ENCODE data around the gene ATP5F1B. TPM values are rescaled to one million over a fixed set of nuclear protein-coding genes. Genes with fewer than 3 reads are reported as not detected.

Gene ATP5F1B
- total RNA-seq, 1 experiment from 2014 or later = 1,051 TPM

GRCh38 chr12:56634242-56634836 is 11.4 kb downstream of the ATP5F1B start:
- Histone ChIP-seq H3K79me2 (ENCODE audit: insufficient read depth, low read length) (peaks cover 49% of the 10 kb centered on the region), H3K9me3 (ENCODE audit: control insufficient read depth in 1 of 2, insufficient read depth in 1 of 2, low read depth in 1 of 2, low read length in 2 of 2) (no peaks in the 10 kb centered on the region), H3K4me2 (ENCODE audit: low read length) (peak overlapping the region; percentile 98), H3K4me1 (ENCODE audit: control insufficient read depth in 1 of 2, insufficient read depth in 2 of 2, low read length in 2 of 2) (peaks cover 44 to 76% of the 10 kb centered on the region in 2 experiments), H3K27ac (ENCODE audit: low read depth, low read length) (peak overlapping the region; percentile 88), H3K4me3 (replicated peaks in 1 of 2; ENCODE audit: low read depth in 1 of 2, low read length in 2 of 2) (peak overlapping the region; percentile 80 to 93), H3K9ac (ENCODE audit: low read length) (peak overlapping the region; percentile 79), H2AFZ (ENCODE audit: low read depth, low read length, poor library complexity, severe bottlenecking) (no peak overlapping the region), H3K9me2 (ENCODE audit: insufficient read depth) (no peaks in the 10 kb centered on the region), H4K20me1 (ENCODE audit: insufficient read depth) (no peaks in the 10 kb centered on the region), H3K27me3 (ENCODE audit: insufficient read depth, low read length) (no peaks in the 10 kb centered on the region), H3K36me3 (ENCODE audit: control insufficient read depth in 1 of 2, insufficient read depth in 2 of 2, low read length in 2 of 2) (peaks cover 15 to 17% of the 10 kb centered on the region in 2 experiments)
- intact Hi-C loops (cut with micrococcal nuclease) = no loop called here
- no TSS peak for BruUV-seq (replicated peaks)
- TF ChIP-seq, protein P1, sequence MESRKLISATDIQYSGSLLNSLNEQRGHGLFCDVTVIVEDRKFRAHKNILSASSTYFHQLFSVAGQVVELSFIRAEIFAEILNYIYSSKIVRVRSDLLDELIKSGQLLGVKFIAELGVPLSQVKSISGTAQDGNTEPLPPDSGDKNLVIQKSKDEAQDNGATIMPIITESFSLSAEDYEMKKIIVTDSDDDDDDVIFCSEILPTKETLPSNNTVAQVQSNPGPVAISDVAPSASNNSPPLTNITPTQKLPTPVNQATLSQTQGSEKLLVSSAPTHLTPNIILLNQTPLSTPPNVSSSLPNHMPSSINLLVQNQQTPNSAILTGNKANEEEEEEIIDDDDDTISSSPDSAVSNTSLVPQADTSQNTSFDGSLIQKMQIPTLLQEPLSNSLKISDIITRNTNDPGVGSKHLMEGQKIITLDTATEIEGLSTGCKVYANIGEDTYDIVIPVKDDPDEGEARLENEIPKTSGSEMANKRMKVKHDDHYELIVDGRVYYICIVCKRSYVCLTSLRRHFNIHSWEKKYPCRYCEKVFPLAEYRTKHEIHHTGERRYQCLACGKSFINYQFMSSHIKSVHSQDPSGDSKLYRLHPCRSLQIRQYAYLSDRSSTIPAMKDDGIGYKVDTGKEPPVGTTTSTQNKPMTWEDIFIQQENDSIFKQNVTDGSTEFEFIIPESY (IDR thresholded peaks at IDR 0.05; ENCODE audit: extremely low read depth, insufficient replicate concordance, low read length) = no peak
- TF ChIP-seq FOSL1 (IDR thresholded peaks at IDR 0.05; ENCODE audit: low read depth) = no peak
- peak; percentile 4 for TF ChIP-seq YY1 (IDR thresholded peaks at IDR 0.05; ENCODE audit: extremely low read depth, insufficient replicate concordance, low read depth, low read length)
- TF ChIP-seq ZFX (IDR thresholded peaks at IDR 0.05) = no peak
- no peak for TF ChIP-seq TCF7L2 (IDR thresholded peaks at IDR 0.05; ENCODE audit: borderline replicate concordance, extremely low read depth, insufficient read depth, insufficient read length)
- no peak for TF ChIP-seq CBX3 (IDR thresholded peaks at IDR 0.05; ENCODE audit: low read depth)
- ChIA-PET RAD21 (ENCODE audit: low non-redundant PET in 1 of 2, low total read pairs in 2 of 2, uncharacterized antibody in 2 of 2, unreplicated experiment in 2 of 2) (interaction anchor here in 1 of 2 experiments (0.6 kb wide), 1 partner anchor 117 kb away, joined by 3 read pairs; no protein-coding TSS in a partner anchor), CTCF (interaction anchor here (0.7 to 3.6 kb wide), 5 partner anchors 41 to 274 kb away, joined by 3 to 34 read pairs (median 3); partner anchors contain the start of gene STAT2), POLR2A (interaction anchor here (0.8 to 1.5 kb wide), 3 partner anchors 55 to 274 kb away, joined by 3 to 4 read pairs (median 3); partner anchors contain the start of genes RBMS2 and STAT2)
- ATAC-seq = peak; percentile 40
- DNase-seq (ENCODE audit: low read depth, low spot score) = peak; percentile 45

All from HCT116 (cell line).